GM23338 (cell line): ENCODE data around the gene MINDY3. TPM values are rescaled to one million over a fixed set of nuclear protein-coding genes. Genes with fewer than 3 reads are reported as not detected.
"Not testable (repeated sequence)": the region's sequence is repeated elsewhere in the genome, so short reads cannot be mapped to it uniquely, and the experiment has no call there.

Experiments used
- ATAC-seq: fragments of 200-7000 bp; cut with Tn5 transposase; 3 replicates; pipeline ENCODE4 v1.9.1; 2020
- DNase-seq: peaks from one replicate; pipeline ENCODE4 v3.0.0-alpha.2; 2015; ENCODE audit warnings: low spot score
- H2AFZ ChIP-seq: fragments of 200-600 bp; sonication (generic); 2 replicates; pipeline ENCODE4 v1.8.0; 2016; ENCODE audit warnings: antibody characterized with exemption, mild to moderate bottlenecking, moderate library complexity
- H3F3A ChIP-seq: fragments of 200-600 bp; sonication (generic); replicated peaks from 2 replicates; pipeline ENCODE4 v1.8.0; 2017; ENCODE audit warnings: antibody characterized with exemption, mixed run types, low read depth
- H3K27ac ChIP-seq: fragments of 200-600 bp; sonication (generic); 2 replicates; pipeline ENCODE4 v1.6.1; 2016; ENCODE audit warnings: low read depth
- H3K27me3 ChIP-seq: fragments of 200-600 bp; sonication (generic); 2 replicates; pipeline ENCODE4 v1.8.0; 2016; ENCODE audit warnings: mild to moderate bottlenecking, mixed run types, moderate library complexity; ENCODE audit not compliant: insufficient read depth
- H3K36me3 ChIP-seq: fragments of 200-600 bp; sonication (generic); 2 replicates; pipeline ENCODE4 v1.8.0; 2016; ENCODE audit warnings: mild to moderate bottlenecking; ENCODE audit not compliant: insufficient read depth
- H3K4me1 ChIP-seq: fragments of 200-600 bp; sonication (generic); 2 replicates; pipeline ENCODE4 v1.8.0; 2016; ENCODE audit warnings: mild to moderate bottlenecking, moderate library complexity; ENCODE audit not compliant: insufficient read depth
- H3K4me2 ChIP-seq: fragments of 200-600 bp; sonication (generic); 2 replicates; pipeline ENCODE4 v1.7.1; 2017; ENCODE audit warnings: mixed run types
- H3K4me3 ChIP-seq: fragments of 200-600 bp; sonication (generic); 2 replicates; pipeline ENCODE4 v1.6.1; 2016; ENCODE audit warnings: mixed run types
- H3K79me2 ChIP-seq: fragments of 200-600 bp; sonication (generic); replicated peaks from 2 replicates; pipeline ENCODE4 v1.8.0; 2017; ENCODE audit warnings: mild to moderate bottlenecking; ENCODE audit not compliant: insufficient read depth
- H3K9me2 ChIP-seq: fragments of 200-600 bp; sonication (generic); 2 replicates; pipeline ENCODE4 v1.8.0; 2017; ENCODE audit not compliant: insufficient read depth
- H4K20me1 ChIP-seq: fragments of 200-600 bp; sonication (generic); replicated peaks from 2 replicates; pipeline ENCODE4 v1.8.0; 2017; ENCODE audit warnings: mild to moderate bottlenecking; ENCODE audit not compliant: insufficient read depth
- H3K27ac Mint-ChIP-seq: 2 replicates; pipeline ENCODE4 v1.8.0; 2020; ENCODE audit warnings: inconsistent platforms, mild to moderate bottlenecking, moderate library complexity, mixed read lengths
- H3K27me3 Mint-ChIP-seq: 3 replicates; pipeline ENCODE4 v1.8.0; 2022; ENCODE audit warnings: low read depth, mild to moderate bottlenecking, moderate library complexity, mixed read lengths, inconsistent platforms; ENCODE audit not compliant: insufficient read depth, poor library complexity
- H3K36me3 Mint-ChIP-seq: 3 replicates; pipeline ENCODE4 v1.8.0; 2021; ENCODE audit warnings: low read depth, mild to moderate bottlenecking, inconsistent platforms, moderate library complexity, mixed read lengths
- H3K4me1 Mint-ChIP-seq: 3 replicates; pipeline ENCODE4 v1.8.0; 2020; ENCODE audit warnings: mild to moderate bottlenecking, inconsistent platforms, mixed read lengths
- H3K4me3 Mint-ChIP-seq: 3 replicates; pipeline ENCODE4 v1.8.0; 2021; ENCODE audit warnings: moderate library complexity, mild to moderate bottlenecking, inconsistent platforms, mixed read lengths
- H3K9me3 Mint-ChIP-seq: 3 replicates; pipeline ENCODE4 v1.8.0; 2020; ENCODE audit warnings: moderate library complexity, mild to moderate bottlenecking, inconsistent platforms, mixed read lengths
- EZH2phosphoT487 ChIP-seq: fragments of 200-600 bp; sonication (generic); IDR thresholded peaks from one replicate; pipeline ENCODE4 v1.8.1; 2018; ENCODE audit warnings: antibody characterized with exemption; ENCODE audit not compliant: unreplicated experiment
- JUNB ChIP-seq: IDR thresholded peaks from one replicate; pipeline ENCODE4 v1.6.1; 2016; ENCODE audit warnings: antibody characterized with exemption; ENCODE audit not compliant: unreplicated experiment
- NANOG ChIP-seq: IDR thresholded peaks from 2 replicates; pipeline ENCODE4 v1.6.1; 2016; ENCODE audit warnings: antibody characterized with exemption, borderline replicate concordance
- POLR2AphosphoS5 ChIP-seq: IDR thresholded peaks from 2 replicates; pipeline ENCODE4 v1.6.1; 2016; ENCODE audit warnings: antibody characterized with exemption, low read depth
- ZNF114 ChIP-seq: fragments of 250-450 bp; sonication (Bioruptor Pico); IDR thresholded peaks from 2 replicates; pipeline ENCODE4 v1.5.0; 2020; ENCODE audit warnings: mild to moderate bottlenecking, moderate library complexity
- ZNF331 ChIP-seq: fragments of 250-450 bp; sonication (Bioruptor Pico); IDR thresholded peaks from 2 replicates; pipeline ENCODE4 v1.5.0; 2020; ENCODE audit warnings: low read depth, mild to moderate bottlenecking, moderate library complexity
- polyA plus RNA-seq: library from polyadenylated mRNA; unstranded; fragments of >200 nt; fragmentation: Nextera tagmentation; extraction: Ambion mirVana; gene quantifications from 2 replicates; pipeline ENCODE4 v1.2.1, GENCODE V29; 2016
- total RNA-seq: library from RNA; depleted of rRNA; stranded (reverse); fragments of >200 nt; shearing (Covaris generic); gene quantifications from 2 replicates; pipeline ENCODE4 v1.2.3, GENCODE V29; 2014
- TF ChIP-seq, protein P1 (sequence below): fragments of 250-450 bp; sonication (Bioruptor Pico); IDR thresholded peaks from 2 replicates; pipeline ENCODE4 v1.5.0; 2020; ENCODE audit warnings: mild to moderate bottlenecking, moderate library complexity

The MINDY3 gene
- total and polyA plus RNA-seq, 2 experiments from 2014 or later, result 10.2 to 13.6 TPM

DNA sequence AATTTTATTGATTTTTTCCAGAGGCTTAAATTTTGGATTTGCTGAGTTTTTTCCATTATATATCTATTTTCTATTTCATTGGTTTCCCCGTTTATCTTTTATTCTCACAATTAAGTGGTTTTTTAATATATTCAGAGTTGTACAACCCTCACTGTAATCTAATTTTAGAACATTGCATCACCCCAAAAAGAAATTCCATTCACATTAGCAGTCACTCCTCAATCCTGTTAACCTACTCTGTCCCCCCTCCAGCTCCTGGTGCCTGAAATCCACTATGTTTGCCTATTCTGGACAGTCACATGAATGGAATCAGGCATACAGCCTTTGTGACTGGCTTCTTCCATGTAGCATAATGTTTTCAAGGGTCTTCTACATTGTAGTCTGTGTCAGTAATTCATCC, 84.8 kb downstream of the MINDY3 start (continued):
- TF ChIP-seq, protein P1, sequence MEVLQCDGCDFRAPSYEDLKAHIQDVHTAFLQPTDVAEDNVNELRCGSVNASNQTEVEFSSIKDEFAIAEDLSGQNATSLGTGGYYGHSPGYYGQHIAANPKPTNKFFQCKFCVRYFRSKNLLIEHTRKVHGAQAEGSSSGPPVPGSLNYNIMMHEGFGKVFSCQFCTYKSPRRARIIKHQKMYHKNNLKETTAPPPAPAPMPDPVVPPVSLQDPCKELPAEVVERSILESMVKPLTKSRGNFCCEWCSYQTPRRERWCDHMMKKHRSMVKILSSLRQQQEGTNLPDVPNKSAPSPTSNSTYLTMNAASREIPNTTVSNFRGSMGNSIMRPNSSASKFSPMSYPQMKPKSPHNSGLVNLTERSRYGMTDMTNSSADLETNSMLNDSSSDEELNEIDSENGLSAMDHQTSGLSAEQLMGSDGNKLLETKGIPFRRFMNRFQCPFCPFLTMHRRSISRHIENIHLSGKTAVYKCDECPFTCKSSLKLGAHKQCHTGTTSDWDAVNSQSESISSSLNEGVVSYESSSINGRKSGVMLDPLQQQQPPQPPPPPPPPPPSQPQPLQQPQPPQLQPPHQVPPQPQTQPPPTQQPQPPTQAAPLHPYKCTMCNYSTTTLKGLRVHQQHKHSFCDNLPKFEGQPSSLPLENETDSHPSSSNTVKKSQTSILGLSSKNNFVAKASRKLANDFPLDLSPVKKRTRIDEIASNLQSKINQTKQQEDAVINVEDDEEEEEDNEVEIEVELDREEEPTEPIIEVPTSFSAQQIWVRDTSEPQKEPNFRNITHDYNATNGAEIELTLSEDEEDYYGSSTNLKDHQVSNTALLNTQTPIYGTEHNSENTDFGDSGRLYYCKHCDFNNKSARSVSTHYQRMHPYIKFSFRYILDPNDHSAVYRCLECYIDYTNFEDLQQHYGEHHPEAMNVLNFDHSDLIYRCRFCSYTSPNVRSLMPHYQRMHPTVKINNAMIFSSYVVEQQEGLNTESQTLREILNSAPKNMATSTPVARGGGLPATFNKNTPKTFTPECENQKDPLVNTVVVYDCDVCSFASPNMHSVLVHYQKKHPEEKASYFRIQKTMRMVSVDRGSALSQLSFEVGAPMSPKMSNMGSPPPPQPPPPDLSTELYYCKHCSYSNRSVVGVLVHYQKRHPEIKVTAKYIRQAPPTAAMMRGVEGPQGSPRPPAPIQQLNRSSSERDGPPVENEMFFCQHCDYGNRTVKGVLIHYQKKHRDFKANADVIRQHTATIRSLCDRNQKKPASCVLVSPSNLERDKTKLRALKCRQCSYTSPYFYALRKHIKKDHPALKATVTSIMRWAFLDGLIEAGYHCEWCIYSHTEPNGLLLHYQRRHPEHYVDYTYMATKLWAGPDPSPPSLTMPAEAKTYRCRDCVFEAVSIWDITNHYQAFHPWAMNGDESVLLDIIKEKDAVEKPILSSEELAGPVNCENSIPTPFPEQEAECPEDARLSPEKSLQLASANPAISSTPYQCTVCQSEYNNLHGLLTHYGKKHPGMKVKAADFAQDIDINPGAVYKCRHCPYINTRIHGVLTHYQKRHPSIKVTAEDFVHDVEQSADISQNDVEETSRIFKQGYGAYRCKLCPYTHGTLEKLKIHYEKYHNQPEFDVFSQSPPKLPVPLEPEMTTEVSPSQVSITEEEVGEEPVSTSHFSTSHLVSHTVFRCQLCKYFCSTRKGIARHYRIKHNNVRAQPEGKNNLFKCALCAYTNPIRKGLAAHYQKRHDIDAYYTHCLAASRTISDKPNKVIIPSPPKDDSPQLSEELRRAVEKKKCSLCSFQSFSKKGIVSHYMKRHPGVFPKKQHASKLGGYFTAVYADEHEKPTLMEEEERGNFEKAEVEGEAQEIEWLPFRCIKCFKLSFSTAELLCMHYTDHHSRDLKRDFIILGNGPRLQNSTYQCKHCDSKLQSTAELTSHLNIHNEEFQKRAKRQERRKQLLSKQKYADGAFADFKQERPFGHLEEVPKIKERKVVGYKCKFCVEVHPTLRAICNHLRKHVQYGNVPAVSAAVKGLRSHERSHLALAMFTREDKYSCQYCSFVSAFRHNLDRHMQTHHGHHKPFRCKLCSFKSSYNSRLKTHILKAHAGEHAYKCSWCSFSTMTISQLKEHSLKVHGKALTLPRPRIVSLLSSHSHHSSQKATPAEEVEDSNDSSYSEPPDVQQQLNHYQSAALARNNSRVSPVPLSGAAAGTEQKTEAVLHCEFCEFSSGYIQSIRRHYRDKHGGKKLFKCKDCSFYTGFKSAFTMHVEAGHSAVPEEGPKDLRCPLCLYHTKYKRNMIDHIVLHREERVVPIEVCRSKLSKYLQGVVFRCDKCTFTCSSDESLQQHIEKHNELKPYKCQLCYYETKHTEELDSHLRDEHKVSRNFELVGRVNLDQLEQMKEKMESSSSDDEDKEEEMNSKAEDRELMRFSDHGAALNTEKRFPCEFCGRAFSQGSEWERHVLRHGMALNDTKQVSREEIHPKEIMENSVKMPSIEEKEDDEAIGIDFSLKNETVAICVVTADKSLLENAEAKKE, result no peak
- TF ChIP-seq JUNB (no peak), NANOG (no peak), POLR2AphosphoS5 (no peak)

DNA sequence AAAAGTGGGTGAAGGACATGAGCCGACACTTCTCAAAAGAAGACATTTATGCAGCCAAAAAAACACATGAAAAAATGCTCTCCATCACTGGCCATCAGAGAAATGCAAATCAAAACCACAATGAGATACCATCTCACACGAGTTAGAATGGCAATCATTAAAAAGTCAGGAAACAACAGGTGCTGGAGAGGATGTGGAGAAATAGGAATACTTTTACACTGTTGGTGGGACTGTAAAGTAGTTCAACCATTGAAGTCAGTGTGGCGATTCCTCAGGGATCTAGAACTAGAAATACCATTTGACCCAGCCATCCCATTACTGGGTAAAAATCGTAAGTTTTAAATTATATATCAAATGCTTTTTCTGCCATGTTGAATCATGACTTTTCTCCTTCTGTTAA, 85.8 kb downstream of the MINDY3 start:
- H3K4me3 Mint-ChIP-seq, result not testable (repeated sequence)

DNA sequence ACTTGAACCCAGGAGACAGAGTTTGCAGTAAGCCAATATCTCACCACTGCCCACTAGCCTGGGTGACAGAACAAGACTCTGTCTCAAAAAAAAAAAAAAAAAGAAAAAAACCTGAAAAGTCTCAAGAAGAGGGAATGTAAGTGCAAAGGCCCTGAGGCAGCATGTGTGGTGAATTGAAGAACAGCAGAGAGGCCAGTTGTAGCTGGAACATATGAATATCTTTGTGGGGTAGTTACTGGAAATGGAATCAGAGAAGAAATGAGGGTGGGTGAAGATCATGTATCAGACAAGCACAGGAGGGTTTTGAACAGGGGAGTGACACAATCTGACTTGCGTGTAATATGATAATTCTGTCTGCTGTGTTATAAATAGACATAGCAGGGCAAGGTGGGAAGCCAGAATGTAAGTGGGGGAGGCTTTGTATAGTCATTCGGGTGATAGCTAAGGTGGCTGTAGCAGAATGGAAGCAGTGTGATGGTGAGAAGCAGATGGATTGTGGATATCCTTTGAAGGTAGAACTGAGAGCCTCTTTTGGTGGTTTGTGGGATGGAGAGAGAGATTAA, 95.3 kb downstream of the MINDY3 start:
- Histone ChIP-seq H3K27ac (no peak overlapping the region), H3K4me1 (no peaks in the 10 kb centered on the region), H2AFZ (no peak overlapping the region), H3K9me2 (no peaks in the 10 kb centered on the region), H3K79me2 (no peaks in the 10 kb centered on the region), H4K20me1 (no peaks in the 10 kb centered on the region), H3K4me3 (no peak overlapping the region), H3F3A (no peaks in the 10 kb centered on the region), H3K27me3 (no peaks in the 10 kb centered on the region), H3K4me2 (no peak overlapping the region), H3K36me3 (no peaks in the 10 kb centered on the region)
- no peak for TF ChIP-seq EZH2phosphoT487
- no peak for TF ChIP-seq ZNF114 (CRISPR knock-in tag)
- TF ChIP-seq ZNF331 (CRISPR knock-in tag), result no peak
- ATAC-seq (no peak), DNase-seq (no peak)
- Mint-ChIP-seq H3K4me1 (no peaks in the 10 kb centered on the region), H3K27me3 (peaks cover 2% of the 10 kb centered on the region), H3K27ac (no peak overlapping the region), H3K36me3 (no peaks in the 10 kb centered on the region), H3K9me3 (peaks cover 6% of the 10 kb centered on the region), H3K4me3 (no peak overlapping the region)

More for the DNA sequence above, 85.8 kb downstream of the MINDY3 start:
- not testable (repeated sequence) for H3K4me1 ChIP-seq, H3K4me3 ChIP-seq, DNase-seq, H3K4me1 Mint-ChIP-seq, H3K4me2 ChIP-seq, H3K9me2 ChIP-seq, H3K36me3 ChIP-seq, H4K20me1 ChIP-seq, ATAC-seq, H3K9me3 Mint-ChIP-seq, H3K27me3 Mint-ChIP-seq, H2AFZ ChIP-seq, H3K27me3 ChIP-seq, H3K27ac ChIP-seq, H3K27ac Mint-ChIP-seq, H3K79me2 ChIP-seq, H3F3A ChIP-seq
- H3K36me3 Mint-ChIP-seq, result peaks cover 15% of the 10 kb centered on the region; the same call in 2 of the 3 replicates
